ENCODE data around the gene SNX25.

DNA sequence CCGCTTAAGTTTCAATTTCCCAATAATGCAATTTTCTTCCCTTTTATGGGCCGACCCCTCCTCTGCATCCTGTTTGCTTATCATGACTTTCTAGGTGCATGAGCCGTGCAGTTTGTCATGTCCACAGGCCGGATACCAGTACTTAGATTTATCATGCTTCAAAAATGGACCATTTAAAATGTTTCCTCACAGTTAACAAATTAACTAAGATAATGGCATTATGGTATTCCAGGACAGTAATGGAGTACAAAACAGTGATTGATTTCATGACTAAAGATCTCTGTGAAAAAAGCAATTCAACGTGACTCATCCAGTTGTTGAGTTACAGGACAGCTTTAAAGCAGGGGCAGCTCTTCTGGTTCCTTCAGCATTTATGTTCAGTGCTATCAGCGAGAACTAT is 23.0 kb downstream of the SNX25 start:
- TF ChIP-seq GATA2 (IDR thresholded peaks at IDR 0.05; ENCODE audit: low read depth, low read length) = peak; percentile 55; the same call in 1 of the 2 replicates
- TF ChIP-seq GATA3 (IDR thresholded peaks at IDR 0.05; ENCODE audit: low read depth, low read length) = no peak
